NB4 (cell line): ENCODE results near the gene MTMR3.
A peak's percentile ranks its signal among the peaks of the same experiment; 100 is the strongest.

ENCODE experiments used
- DNase-seq: peaks from one replicate; pipeline ENCODE4 v3.0.0; 2010; ENCODE audit warnings: low read depth
- H3K4me3 ChIP-seq: one replicate; pipeline ENCODE4 v1.5.1; 2011; ENCODE audit warnings: mild to moderate bottlenecking, low read depth, low read length, moderate library complexity
- CTCF ChIP-seq: IDR thresholded peaks from one replicate; pipeline ENCODE4 v1.5.1; 2012; ENCODE audit warnings: low read depth, low read length
- MAX ChIP-seq: IDR thresholded peaks from 2 replicates; pipeline ENCODE4 v1.6.1; 2011; ENCODE audit warnings: low read depth, low read length
- MYC ChIP-seq: IDR thresholded peaks from 2 replicates; pipeline ENCODE4 v1.6.1; 2011; ENCODE audit warnings: low read depth, low read length
- POLR2A ChIP-seq: IDR thresholded peaks from 2 replicates; pipeline ENCODE4 v1.6.1; 2011; ENCODE audit warnings: mild to moderate bottlenecking; ENCODE audit not compliant: insufficient read length; ENCODE audit errors: extremely low read depth

The MTMR3 gene

GRCh38 chr22:29867851-29868250, 15.1 kb upstream of the MTMR3 start:
- no peak for TF ChIP-seq POLR2A
- TF ChIP-seq MAX = no peak
- TF ChIP-seq MYC = no peak
- no peak for TF ChIP-seq CTCF
- no peak overlapping the region for H3K4me3 ChIP-seq
- DNase-seq = no peak

- DNase-seq = no peak
Measured at GRCh38 chr22:29870574-29870973, 12.4 kb upstream of the MTMR3 start.

GRCh38 chr22:29871684-29872083, 11.3 kb upstream of the MTMR3 start:
- TF ChIP-seq MYC (no peak), POLR2A (no peak), CTCF (no peak), MAX (no peak)
- H3K4me3 ChIP-seq = no peak overlapping the region
- no peak for DNase-seq

More at GRCh38 chr22:29870574-29870973, 12.4 kb upstream of the MTMR3 start:
- H3K4me3 ChIP-seq = no peak overlapping the region
- TF ChIP-seq MYC = no peak
- TF ChIP-seq MAX = no peak
- no peak for TF ChIP-seq POLR2A

GRCh38 chr22:29872144-29872893, 10.7 kb upstream of the MTMR3 start:
- TF ChIP-seq CTCF = no peak
- TF ChIP-seq POLR2A = no peak
- TF ChIP-seq MAX = no peak
- TF ChIP-seq MYC = no peak
- H3K4me3 ChIP-seq = no peak overlapping the region
- peak; percentile 7 for DNase-seq

- TF ChIP-seq CTCF (no peak), POLR2A (no peak), MYC (no peak), MAX (no peak)
- DNase-seq = peak; percentile 16
- H3K4me3 ChIP-seq = no peak overlapping the region
Measured at GRCh38 chr22:29872989-29873388, 10.0 kb upstream of the MTMR3 start.

GRCh38 chr22:29873943-29874342, 9.0 kb upstream of the MTMR3 start:
- DNase-seq = no peak
- H3K4me3 ChIP-seq = no peak overlapping the region
- TF ChIP-seq MAX = no peak
